Hindlimb muscle (tissue), 1 donor: ENCODE measurements around the gene PLB1. TPM values are rescaled to one million over a fixed set of nuclear protein-coding genes. Genes with fewer than 3 reads are reported as not detected.
"Not testable (repeated sequence)": the region's sequence is repeated elsewhere in the genome, so short reads cannot be mapped to it uniquely, and the experiment has no call there.

Experiments used
- DNase-seq: peaks from one replicate; pipeline ENCODE4 v3.0.0-alpha.2; 2013
- polyA plus RNA-seq: library from polyadenylated mRNA; unstranded; fragments of 120-200 nt; gene quantifications from one replicate; pipeline ENCODE4 v1.2.1, GENCODE V29; 2013; ENCODE audit not compliant: insufficient read length

The PLB1 gene
- polyA plus RNA-seq, 1 donor: 2.4 TPM

- no peak for DNase-seq
Observed at GRCh38 chr2:28652217-28652616, 156.4 kb downstream of the PLB1 start.

- no peak for DNase-seq
Observed at GRCh38 chr2:28653892-28654662, 158.2 kb downstream of the PLB1 start.

- DNase-seq: no peak
Observed at GRCh38 chr2:28654663-28655320, 158.9 kb downstream of the PLB1 start.

- no peak for DNase-seq
Observed at GRCh38 chr2:28656937-28657615, 161.2 kb downstream of the PLB1 start.

- no peak for DNase-seq
Observed at GRCh38 chr2:28658369-28658768, 162.5 kb downstream of the PLB1 start.

- DNase-seq: no peak
Observed at GRCh38 chr2:28659127-28659526, 163.3 kb downstream of the PLB1 start.

GRCh38 chr2:28661589-28662001 lies 165.7 kb downstream of the PLB1 start:
- peak; percentile 74 for DNase-seq

GRCh38 chr2:28662044-28662443 lies 166.2 kb downstream of the PLB1 start:
- DNase-seq: no peak

- DNase-seq: no peak
Observed at GRCh38 chr2:28662468-28663181, 166.8 kb downstream of the PLB1 start.

GRCh38 chr2:28663359-28663758 lies 167.5 kb downstream of the PLB1 start:
- no peak for DNase-seq

GRCh38 chr2:28664120-28664842 lies 168.4 kb downstream of the PLB1 start:
- peak; percentile 58 for DNase-seq

- peak; percentile 86 for DNase-seq
Observed at GRCh38 chr2:28665041-28665704, 169.3 kb downstream of the PLB1 start.

GRCh38 chr2:28665811-28666377 lies 170.0 kb downstream of the PLB1 start:
- not testable (repeated sequence) for DNase-seq

- no peak for DNase-seq
Observed at GRCh38 chr2:28666496-28667184, 170.8 kb downstream of the PLB1 start.

- DNase-seq: no peak
Observed at GRCh38 chr2:28667261-28667660, 171.4 kb downstream of the PLB1 start.

GRCh38 chr2:28668106-28668814 lies 172.4 kb downstream of the PLB1 start:
- DNase-seq: no peak

- DNase-seq: no peak
Observed at GRCh38 chr2:28668880-28669279, 173.0 kb downstream of the PLB1 start.

- no peak for DNase-seq
Observed at GRCh38 chr2:28670856-28671255, 175.0 kb downstream of the PLB1 start.

GRCh38 chr2:28673338-28673737 lies 177.5 kb downstream of the PLB1 start:
- no peak for DNase-seq
